ENCODE measurements around the gene URB1.

DNA sequence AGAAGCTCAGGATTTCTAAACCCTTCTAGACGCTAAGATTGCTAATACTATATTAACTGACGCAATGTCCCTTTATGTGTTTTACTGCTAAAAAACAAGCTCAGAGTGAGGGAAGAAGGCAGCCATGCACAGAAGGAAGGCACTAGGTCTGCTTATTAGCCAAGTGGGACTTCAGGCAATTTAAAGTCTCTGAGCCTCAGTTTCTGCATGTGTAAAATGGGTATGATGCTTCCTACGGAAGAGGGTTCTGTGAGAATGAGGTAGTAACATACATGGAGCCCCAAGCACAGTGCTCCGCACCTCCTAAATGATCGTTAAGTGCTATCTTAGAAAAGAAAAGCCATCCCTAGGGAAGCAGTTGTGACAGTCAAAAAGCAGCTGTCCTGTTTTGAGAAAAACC, 130.9 kb downstream of the URB1 start:
- TF ChIP-seq, protein P1, sequence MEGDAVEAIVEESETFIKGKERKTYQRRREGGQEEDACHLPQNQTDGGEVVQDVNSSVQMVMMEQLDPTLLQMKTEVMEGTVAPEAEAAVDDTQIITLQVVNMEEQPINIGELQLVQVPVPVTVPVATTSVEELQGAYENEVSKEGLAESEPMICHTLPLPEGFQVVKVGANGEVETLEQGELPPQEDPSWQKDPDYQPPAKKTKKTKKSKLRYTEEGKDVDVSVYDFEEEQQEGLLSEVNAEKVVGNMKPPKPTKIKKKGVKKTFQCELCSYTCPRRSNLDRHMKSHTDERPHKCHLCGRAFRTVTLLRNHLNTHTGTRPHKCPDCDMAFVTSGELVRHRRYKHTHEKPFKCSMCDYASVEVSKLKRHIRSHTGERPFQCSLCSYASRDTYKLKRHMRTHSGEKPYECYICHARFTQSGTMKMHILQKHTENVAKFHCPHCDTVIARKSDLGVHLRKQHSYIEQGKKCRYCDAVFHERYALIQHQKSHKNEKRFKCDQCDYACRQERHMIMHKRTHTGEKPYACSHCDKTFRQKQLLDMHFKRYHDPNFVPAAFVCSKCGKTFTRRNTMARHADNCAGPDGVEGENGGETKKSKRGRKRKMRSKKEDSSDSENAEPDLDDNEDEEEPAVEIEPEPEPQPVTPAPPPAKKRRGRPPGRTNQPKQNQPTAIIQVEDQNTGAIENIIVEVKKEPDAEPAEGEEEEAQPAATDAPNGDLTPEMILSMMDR (IDR thresholded peaks at IDR 0.05), result no peak
- no peak for TF ChIP-seq POLR2A (IDR thresholded peaks at IDR 0.05)
